OCI-LY3 (cell line): Measurements from ENCODE around the gene NDST1.

ENCODE experiments used
- CTCF ChIP-seq: fragments of 200-600, 300-600 bp; sonication (generic); IDR thresholded peaks from 2 replicates; pipeline ENCODE4 v1.5.1; 2014; ENCODE audit warnings: antibody characterized with exemption, low read length, low read depth
- EZH2phosphoT487 ChIP-seq: fragments of 200-600 bp; shearing (Covaris generic); IDR thresholded peaks from 2 replicates; pipeline ENCODE4 v1.6.1; 2018; ENCODE audit warnings: antibody characterized with exemption, mixed run types, low read depth

GRCh38 chr5:150527038-150527437 lies 19.1 kb downstream of the NDST1 start:
- no peak for TF ChIP-seq CTCF
- no peak for TF ChIP-seq EZH2phosphoT487
